SU-DHL-6 (cell line): ENCODE data around the gene UNC5A.

Source experiments
- H2AFZ ChIP-seq: fragments of 200-600 bp; sonication (generic); 2 replicates; pipeline ENCODE4 v1.6.1; 2014; ENCODE audit warnings: low read depth, mild to moderate bottlenecking, moderate library complexity, mixed read lengths, antibody characterized with exemption, low read length; ENCODE audit not compliant: severe bottlenecking
- H3F3A ChIP-seq: fragments of 200-600 bp; shearing (Covaris generic); 2 replicates; pipeline ENCODE4 v1.6.0; 2016; ENCODE audit warnings: antibody characterized with exemption, mild to moderate bottlenecking; ENCODE audit not compliant: insufficient read depth
- H3K27ac ChIP-seq: fragments of 200-600 bp; sonication (generic); 2 replicates; pipeline ENCODE4 v1.5.1; 2016; ENCODE audit warnings: low read depth, mild to moderate bottlenecking, low read length, moderate library complexity, mixed read lengths
- H3K27me3 ChIP-seq: fragments of 200-600 bp; sonication (generic), shearing (Covaris generic); 2 replicates; pipeline ENCODE4 v1.6.0; 2014; ENCODE audit warnings: mild to moderate bottlenecking, low read length
- H3K36me3 ChIP-seq: fragments of 200-600 bp; sonication (generic); 2 replicates; pipeline ENCODE4 v1.6.1; 2014; ENCODE audit warnings: mild to moderate bottlenecking, low read length, mixed read lengths
- H3K4me2 ChIP-seq: fragments of 300-600, 200-600 bp; shearing (Covaris generic), sonication (generic); 2 replicates; pipeline ENCODE4 v1.6.0; 2014; ENCODE audit warnings: low read length, low read depth, mild to moderate bottlenecking; ENCODE audit not compliant: poor library complexity, severe bottlenecking
- H3K4me3 ChIP-seq: fragments of 200-600 bp; sonication (generic); 2 replicates; pipeline ENCODE4 v1.5.1; 2014; ENCODE audit warnings: antibody characterized with exemption, low read length, mild to moderate bottlenecking, mixed read lengths; ENCODE audit not compliant: insufficient read depth, poor library complexity, severe bottlenecking
- H3K79me2 ChIP-seq: fragments of 200-600 bp; sonication (generic); 2 replicates; pipeline ENCODE4 v1.6.1; 2014; ENCODE audit warnings: mild to moderate bottlenecking, low read length, moderate library complexity; ENCODE audit not compliant: insufficient read depth
- H3K9ac ChIP-seq: fragments of 200-600 bp; sonication (generic); 2 replicates; pipeline ENCODE4 v1.7.0; 2014; ENCODE audit warnings: mild to moderate bottlenecking, low read length
- H3K9me2 ChIP-seq: fragments of 200-600 bp; sonication (generic); replicated peaks from 2 replicates; pipeline ENCODE4 v1.6.1; 2014; ENCODE audit warnings: low read length; ENCODE audit not compliant: insufficient read depth
- H3K9me3 ChIP-seq: fragments of 200-600 bp; sonication (generic); 2 replicates; pipeline ENCODE4 v1.6.1; 2014; ENCODE audit warnings: low read length, mixed read lengths; ENCODE audit not compliant: insufficient read depth
- H4K20me1 ChIP-seq: fragments of 200-600 bp; sonication (generic); 2 replicates; pipeline ENCODE4 v1.6.1; 2014; ENCODE audit warnings: low read depth, mild to moderate bottlenecking, antibody characterized with exemption, low read length, moderate library complexity, mixed read lengths
- EZH2phosphoT487 ChIP-seq: fragments of 200-600 bp; sonication (generic), shearing (Covaris generic); conservative IDR thresholded peaks from 2 replicates; pipeline ENCODE4 v1.6.1; 2018; ENCODE audit warnings: mild to moderate bottlenecking, antibody characterized with exemption, low read length, moderate library complexity, mixed read lengths
- TF ChIP-seq, protein P1 (sequence below): fragments of 200-600 bp; sonication (generic); IDR thresholded peaks from one replicate; pipeline ENCODE4 v1.5.1; 2017; ENCODE audit warnings: antibody characterized with exemption, mild to moderate bottlenecking, low read length, moderate library complexity; ENCODE audit not compliant: insufficient read depth, poor library complexity, severe bottlenecking

Gene UNC5A

DNA sequence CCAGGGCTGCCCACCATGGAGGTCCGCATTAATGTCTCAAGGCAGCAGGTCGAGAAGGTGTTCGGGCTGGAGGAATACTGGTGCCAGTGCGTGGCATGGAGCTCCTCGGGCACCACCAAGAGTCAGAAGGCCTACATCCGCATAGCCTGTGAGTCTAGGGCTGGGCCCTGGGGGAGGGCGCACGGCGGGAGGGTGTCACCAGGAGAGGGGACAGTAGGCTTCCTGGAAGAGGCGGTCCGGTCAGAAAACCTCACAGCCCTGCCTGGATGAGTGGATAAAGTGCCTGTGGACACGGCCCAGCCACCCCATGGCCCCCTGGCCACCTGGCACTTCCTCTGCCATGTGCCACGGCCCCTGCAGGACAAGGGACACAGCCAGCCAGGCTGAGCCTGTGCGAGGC lies 57.8 kb downstream of the UNC5A start:
- no peaks in the 10 kb centered on the region for H4K20me1 ChIP-seq
- no peaks in the 10 kb centered on the region for H3K9me2 ChIP-seq
- H3K79me2 ChIP-seq, result no peaks in the 10 kb centered on the region
- no peaks in the 10 kb centered on the region for H3F3A ChIP-seq
- H3K4me3 ChIP-seq, result no peak overlapping the region
- TF ChIP-seq, protein P1, sequence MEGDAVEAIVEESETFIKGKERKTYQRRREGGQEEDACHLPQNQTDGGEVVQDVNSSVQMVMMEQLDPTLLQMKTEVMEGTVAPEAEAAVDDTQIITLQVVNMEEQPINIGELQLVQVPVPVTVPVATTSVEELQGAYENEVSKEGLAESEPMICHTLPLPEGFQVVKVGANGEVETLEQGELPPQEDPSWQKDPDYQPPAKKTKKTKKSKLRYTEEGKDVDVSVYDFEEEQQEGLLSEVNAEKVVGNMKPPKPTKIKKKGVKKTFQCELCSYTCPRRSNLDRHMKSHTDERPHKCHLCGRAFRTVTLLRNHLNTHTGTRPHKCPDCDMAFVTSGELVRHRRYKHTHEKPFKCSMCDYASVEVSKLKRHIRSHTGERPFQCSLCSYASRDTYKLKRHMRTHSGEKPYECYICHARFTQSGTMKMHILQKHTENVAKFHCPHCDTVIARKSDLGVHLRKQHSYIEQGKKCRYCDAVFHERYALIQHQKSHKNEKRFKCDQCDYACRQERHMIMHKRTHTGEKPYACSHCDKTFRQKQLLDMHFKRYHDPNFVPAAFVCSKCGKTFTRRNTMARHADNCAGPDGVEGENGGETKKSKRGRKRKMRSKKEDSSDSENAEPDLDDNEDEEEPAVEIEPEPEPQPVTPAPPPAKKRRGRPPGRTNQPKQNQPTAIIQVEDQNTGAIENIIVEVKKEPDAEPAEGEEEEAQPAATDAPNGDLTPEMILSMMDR, result no peak
- no peak for TF ChIP-seq EZH2phosphoT487
- no peak overlapping the region for H3K9ac ChIP-seq
- H3K36me3 ChIP-seq, result no peaks in the 10 kb centered on the region
- H3K27ac ChIP-seq, result no peak overlapping the region
- H3K4me2 ChIP-seq, result no peak overlapping the region
- no peaks in the 10 kb centered on the region for H3K27me3 ChIP-seq
- H2AFZ ChIP-seq, result no peak overlapping the region
- no peaks in the 10 kb centered on the region for H3K9me3 ChIP-seq

DNA sequence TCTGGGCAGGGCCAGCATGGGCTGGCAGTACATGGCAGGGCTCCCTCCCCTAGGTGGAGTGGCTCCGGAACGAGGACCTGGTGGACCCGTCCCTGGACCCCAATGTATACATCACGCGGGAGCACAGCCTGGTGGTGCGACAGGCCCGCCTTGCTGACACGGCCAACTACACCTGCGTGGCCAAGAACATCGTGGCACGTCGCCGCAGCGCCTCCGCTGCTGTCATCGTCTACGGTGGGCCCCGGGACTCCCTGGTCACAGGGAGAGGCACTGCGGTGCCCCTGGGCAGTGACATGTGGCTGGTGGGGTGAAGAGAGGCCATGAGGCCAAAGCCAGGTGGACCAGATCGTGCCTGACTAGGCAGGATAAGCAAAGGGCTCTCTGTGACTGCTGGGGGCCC lies 58.4 kb downstream of the UNC5A start:
- Histone ChIP-seq H3F3A (no peaks in the 10 kb centered on the region), H2AFZ (no peak overlapping the region), H3K9me3 (no peaks in the 10 kb centered on the region), H3K9ac (no peak overlapping the region), H3K4me2 (no peak overlapping the region), H3K27ac (no peak overlapping the region), H3K27me3 (no peaks in the 10 kb centered on the region), H3K79me2 (no peaks in the 10 kb centered on the region), H3K4me3 (no peak overlapping the region), H3K9me2 (no peaks in the 10 kb centered on the region), H3K36me3 (no peaks in the 10 kb centered on the region), H4K20me1 (no peaks in the 10 kb centered on the region)
- no peak for TF ChIP-seq EZH2phosphoT487
- TF ChIP-seq, protein P1, result no peak

DNA sequence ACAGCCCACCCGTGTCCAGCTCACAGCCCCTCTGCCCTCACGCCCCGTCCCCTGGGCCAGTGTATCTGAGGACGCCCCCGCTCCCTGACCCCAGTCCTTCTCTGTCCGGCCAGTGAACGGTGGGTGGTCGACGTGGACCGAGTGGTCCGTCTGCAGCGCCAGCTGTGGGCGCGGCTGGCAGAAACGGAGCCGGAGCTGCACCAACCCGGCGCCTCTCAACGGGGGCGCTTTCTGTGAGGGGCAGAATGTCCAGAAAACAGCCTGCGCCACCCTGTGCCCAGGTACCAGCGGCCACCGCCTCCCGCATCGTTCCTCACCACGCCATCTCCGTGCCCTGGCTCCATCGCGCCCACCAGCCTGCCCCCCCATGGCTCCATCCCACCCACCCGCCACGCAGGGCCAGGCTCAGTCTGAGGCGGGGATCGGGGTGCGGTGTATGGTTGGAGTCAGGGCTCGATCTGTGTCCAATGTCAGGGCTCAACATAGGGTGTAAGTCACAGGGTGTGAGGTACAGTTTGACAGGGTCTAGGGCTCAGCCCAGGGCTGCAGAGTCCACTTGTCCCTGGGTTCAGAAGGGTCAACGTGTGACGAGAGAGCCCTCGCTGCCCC lies 59.2 kb downstream of the UNC5A start:
- Histone ChIP-seq H3K9me2 (no peaks in the 10 kb centered on the region), H3K9ac (no peak overlapping the region), H3K4me2 (no peak overlapping the region), H3K27me3 (no peaks in the 10 kb centered on the region), H3K27ac (no peak overlapping the region), H2AFZ (no peak overlapping the region), H3K79me2 (no peaks in the 10 kb centered on the region), H3K36me3 (no peaks in the 10 kb centered on the region), H3K9me3 (no peaks in the 10 kb centered on the region), H3F3A (no peaks in the 10 kb centered on the region), H4K20me1 (no peaks in the 10 kb centered on the region), H3K4me3 (no peak overlapping the region)
- TF ChIP-seq, protein P1, result no peak
- TF ChIP-seq EZH2phosphoT487, result no peak
